A673 (cell line): Measurements from ENCODE around the gene PSMC5. TPM values are rescaled to one million over a fixed set of nuclear protein-coding genes. Genes with fewer than 3 reads are reported as not detected.
"Not testable (repeated sequence)": the region's sequence is repeated elsewhere in the genome, so short reads cannot be mapped to it uniquely, and the experiment has no call there.

Source experiments
- BruUV-seq: library from RNA; stranded (reverse); fragments of 400-500 nt; replicated peaks from 2 replicates; lab custom pipeline; 2021; lab: Mats Ljungman, UMichigan
- CTCF ChIA-PET: fragments of 300-600 bp; sonication (Branson Sonifier 250); formaldehyde crosslinking; loops from one replicate; lab custom pipeline; 2022; ENCODE audit warnings: antibody characterized with exemption; lab: Charles Lee
- POLR2A ChIA-PET: fragments of 300-600 bp; sonication (Branson Sonifier 250); formaldehyde crosslinking; loops from one replicate; lab custom pipeline; 2022; ENCODE audit warnings: antibody characterized with exemption; ENCODE audit not compliant: low non-redundant PET; lab: Charles Lee
- DNase-seq: peaks from one replicate; pipeline ENCODE4 v3.0.0-alpha.2; 2015; ENCODE audit warnings: low spot score
- H3K27ac ChIP-seq: fragments of 200-600 bp; sonication (generic); 2 replicates; pipeline ENCODE4 v1.5.1; 2016; ENCODE audit warnings: mixed run types, low read depth, mild to moderate bottlenecking, mixed read lengths, antibody characterized with exemption, low read length; ENCODE audit not compliant: poor library complexity, severe bottlenecking
- H3K27me3 ChIP-seq: fragments of 200-600 bp; sonication (generic); replicated peaks from 2 replicates; pipeline ENCODE4 v1.6.1; 2017; ENCODE audit warnings: mixed run types, low read depth, mild to moderate bottlenecking, mixed read lengths, antibody characterized with exemption, low read length; ENCODE audit not compliant: insufficient read depth, poor library complexity
- H3K36me3 ChIP-seq: fragments of 200-600 bp; sonication (generic); 2 replicates; pipeline ENCODE4 v1.6.1; 2016; ENCODE audit warnings: mixed run types, mild to moderate bottlenecking, mixed read lengths, antibody characterized with exemption, low read length; ENCODE audit not compliant: insufficient read depth, poor library complexity, severe bottlenecking
- H3K4me1 ChIP-seq: fragments of 200-600 bp; sonication (generic); 2 replicates; pipeline ENCODE4 v1.6.1; 2017; ENCODE audit warnings: mixed run types, mild to moderate bottlenecking, mixed read lengths, antibody characterized with exemption, low read length; ENCODE audit not compliant: insufficient read depth, poor library complexity, severe bottlenecking
- H3K4me3 ChIP-seq: fragments of 200-600 bp; sonication (generic); 2 replicates; pipeline ENCODE4 v1.5.1; 2016; ENCODE audit warnings: low read depth, mixed run types, mild to moderate bottlenecking, mixed read lengths, low read length; ENCODE audit not compliant: poor library complexity, severe bottlenecking
- H3K9me3 ChIP-seq: fragments of 200-600 bp; sonication (generic); 2 replicates; pipeline ENCODE4 v1.6.1; 2016; ENCODE audit warnings: mixed run types, low read depth, mild to moderate bottlenecking, mixed read lengths, antibody characterized with exemption, low read length; ENCODE audit not compliant: poor library complexity, severe bottlenecking
- CTCF ChIP-seq: fragments of 300-800, 200-600 bp; sonication (generic); conservative IDR thresholded peaks from 2 replicates; pipeline ENCODE4 v1.5.1; 2017; ENCODE audit warnings: low read depth, mild to moderate bottlenecking, antibody characterized with exemption, low read length, moderate library complexity, mixed read lengths
- EZH2 ChIP-seq: fragments of 200-600 bp; sonication (generic); IDR thresholded peaks from 2 replicates; pipeline ENCODE4 v1.6.1; 2017; ENCODE audit warnings: borderline replicate concordance, low read depth, mild to moderate bottlenecking, mixed read lengths, antibody characterized with exemption, low read length; ENCODE audit not compliant: poor library complexity, severe bottlenecking
- intact Hi-C: fragments of 100-400 bp; cut with micrococcal nuclease; formaldehyde crosslinking; loops from one replicate; pipeline ENCODE4 v1.10.0; 2022; ENCODE audit not compliant: unreplicated experiment
- total RNA-seq: library from RNA; stranded (reverse); gene quantifications from 2 replicates; pipeline ENCODE4 v1.2.3, GENCODE V29; 2021

The PSMC5 gene
- total RNA-seq, 1 experiment from 2014 or later = 302 TPM

GRCh38 chr17:63786971-63787711 lies 40.1 kb upstream of the PSMC5 start:
- DNase-seq = no peak
- no peak overlapping the region for H3K27ac ChIP-seq
- intact Hi-C loops = no loop called here
- H3K4me3 ChIP-seq = no peak overlapping the region
- no peaks in the 10 kb centered on the region for H3K27me3 ChIP-seq
- H3K9me3 ChIP-seq = no peaks in the 10 kb centered on the region
- H3K36me3 ChIP-seq = peaks cover 62% of the 10 kb centered on the region
- no TSS peak for BruUV-seq
- ChIA-PET POLR2A (no interaction called here), CTCF (no interaction called here)
- TF ChIP-seq EZH2 (no peak), CTCF (no peak)
- no peaks in the 10 kb centered on the region for H3K4me1 ChIP-seq

GRCh38 chr17:63790057-63790456 lies 37.2 kb upstream of the PSMC5 start:
- intact Hi-C loops = no loop called here
- ChIA-PET CTCF (no interaction called here), POLR2A (interaction anchor here (0.6 kb wide), 1 partner anchor 16 kb away, joined by 3 read pairs; the partner anchor contains the start of gene DDX42)
- TF ChIP-seq CTCF (no peak), EZH2 (no peak)
- H3K4me3 ChIP-seq = no peak overlapping the region
- no peaks in the 10 kb centered on the region for H3K4me1 ChIP-seq
- no peaks in the 10 kb centered on the region for H3K27me3 ChIP-seq
- no peak for DNase-seq
- no peak overlapping the region for H3K27ac ChIP-seq
- no peaks in the 10 kb centered on the region for H3K9me3 ChIP-seq
- no TSS peak for BruUV-seq
- peaks cover 78% of the 10 kb centered on the region for H3K36me3 ChIP-seq

DNA sequence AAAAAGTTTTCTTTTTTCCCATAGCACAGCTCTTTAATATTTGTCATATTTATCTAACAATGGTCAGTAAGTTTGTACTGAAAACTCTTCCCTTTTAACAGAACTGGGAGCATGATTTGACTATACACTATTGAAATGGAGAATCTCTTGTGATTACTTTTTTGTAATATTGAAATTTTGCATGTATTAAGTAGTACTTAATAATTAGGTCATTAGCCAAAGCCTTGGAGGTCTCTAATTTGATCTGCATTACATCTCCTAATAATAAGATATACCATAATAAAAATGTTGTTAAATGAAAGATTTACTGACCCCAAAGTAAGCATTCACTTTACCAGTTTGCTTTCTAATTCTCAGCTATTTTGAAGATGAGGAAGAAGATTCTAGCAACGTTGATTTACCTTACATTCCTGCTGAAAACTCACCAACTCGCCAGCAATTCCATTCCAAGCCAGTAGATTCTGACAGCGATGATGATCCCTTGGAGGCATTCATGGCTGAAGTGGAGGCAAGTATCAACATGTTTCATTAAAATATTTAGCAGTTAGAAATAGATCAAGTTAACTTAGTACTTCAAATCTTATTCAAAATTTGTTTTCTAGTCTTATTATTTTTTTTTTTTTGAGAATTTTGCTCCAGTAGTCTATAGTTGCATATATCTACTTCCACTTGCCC lies 35.0 kb upstream of the PSMC5 start:
- no peak overlapping the region for H3K27ac ChIP-seq
- no peaks in the 10 kb centered on the region for H3K9me3 ChIP-seq
- H3K4me3 ChIP-seq = no peak overlapping the region
- DNase-seq = no peak
- H3K36me3 ChIP-seq = peaks cover 91% of the 10 kb centered on the region
- TF ChIP-seq EZH2 = no peak
- no peak for TF ChIP-seq CTCF
- H3K4me1 ChIP-seq = no peaks in the 10 kb centered on the region
- H3K27me3 ChIP-seq = no peaks in the 10 kb centered on the region
- intact Hi-C loops = no loop called here
- BruUV-seq = no TSS peak
- POLR2A ChIA-PET = no interaction called here
- CTCF ChIA-PET = no interaction called here

DNA sequence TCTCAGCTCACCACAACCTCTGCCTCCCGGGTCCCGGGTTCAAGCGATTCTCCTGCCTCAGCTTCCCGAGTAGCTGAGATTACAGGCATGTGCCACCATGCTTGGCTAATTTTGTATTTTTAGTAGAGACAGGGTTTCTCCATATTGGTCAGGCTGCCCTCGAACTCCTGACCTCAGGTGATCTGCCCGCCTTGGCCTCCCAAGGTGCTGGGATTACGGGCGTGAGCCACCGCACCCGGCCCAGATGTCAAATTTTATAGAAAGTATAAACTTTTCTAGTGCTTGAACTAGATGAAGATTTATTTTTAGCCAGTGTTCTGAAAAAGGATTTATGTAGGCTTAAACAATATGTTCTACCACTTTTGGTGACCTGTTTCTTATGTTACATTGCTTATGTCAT lies 30.9 kb upstream of the PSMC5 start:
- H3K4me3 ChIP-seq, CTCF ChIA-PET, H3K27me3 ChIP-seq, intact Hi-C loops, DNase-seq, POLR2A ChIA-PET, BruUV-seq, H3K4me1 ChIP-seq, H3K9me3 ChIP-seq, H3K27ac ChIP-seq: not testable (repeated sequence)
- peaks cover 100% of the 10 kb centered on the region for H3K36me3 ChIP-seq
